GM12878 (cell line): ENCODE results near the gene LBHD1. TPM values are rescaled to one million over a fixed set of nuclear protein-coding genes. Genes with fewer than 3 reads are reported as not detected.

Experiments
- ATAC-seq: fragments of 200-7000 bp; cut with Tn5 transposase; 3 replicates; pipeline ENCODE4 v1.9.1; 2020; ENCODE audit warnings: mild to moderate bottlenecking, moderate library complexity
- BruUV-seq: library from RNA; stranded (reverse); fragments of 400-500 nt; replicated peaks from 2 replicates; lab custom pipeline; 2021; lab: Mats Ljungman, UMichigan
- CTCF ChIA-PET: fragments of 300-600 bp; sonication (Branson Sonifier 250); formaldehyde crosslinking; extraction: SDS; loops from one replicate; lab custom pipeline; 2021; ENCODE audit warnings: inconsistent platforms; lab: Yijun Ruan, JAX
- POLR2A ChIA-PET: fragments of 350-600 bp; formaldehyde crosslinking; extraction: SDS; loops from one replicate; lab custom pipeline; 2021; ENCODE audit warnings: inconsistent platforms; lab: Charles Lee
- RAD21 ChIA-PET: fragments of 300-600 bp; sonication (Branson Sonifier 250); formaldehyde crosslinking; loops from one replicate; lab custom pipeline; 2023; ENCODE audit warnings: antibody characterized with exemption; ENCODE audit not compliant: unreplicated experiment; lab: Charles Lee
- SMC1A ChIA-PET: fragments of 300-600 bp; sonication (Branson Sonifier 250); formaldehyde crosslinking; loops from one replicate; lab custom pipeline; 2023; ENCODE audit not compliant: unreplicated experiment, uncharacterized antibody; lab: Charles Lee
- DNase-seq: peaks from one replicate; pipeline ENCODE4 v3.0.0-alpha.2; 2011; ENCODE audit warnings: low read depth, low spot score
- FAIRE-seq: peaks from 3 replicates; lab custom pipeline; 2011; peaks lifted over from hg19 to GRCh38; lab: Jason Lieb, UNC
- H2AFZ ChIP-seq: 2 replicates; pipeline ENCODE4 v1.6.0; 2011; ENCODE audit warnings: low read depth, low read length, control low read depth; ENCODE audit not compliant: control insufficient read depth
- H3K27ac ChIP-seq: 2 replicates; pipeline ENCODE4 v1.5.1; 2011; ENCODE audit warnings: control low read depth; ENCODE audit not compliant: control insufficient read depth, insufficient read depth
- H3K27me3 ChIP-seq, 2 experiments: replicated peaks in 1 of 2; 2 replicates each; pipeline versions ENCODE4 v1.6.0 to v1.6.1; 2011; ENCODE audit warnings: low read length in 1 of 2; ENCODE audit not compliant: control insufficient read depth in 2 of 2, insufficient read depth in 2 of 2
- H3K36me3 ChIP-seq, 2 experiments: 2 replicates each; pipeline ENCODE4 v1.5.1; 2011; ENCODE audit warnings: low read length in 1 of 2; ENCODE audit not compliant: control insufficient read depth in 2 of 2, insufficient read depth in 2 of 2
- H3K4me1 ChIP-seq: 2 replicates; pipeline ENCODE4 v1.6.1; 2011; ENCODE audit warnings: mild to moderate bottlenecking, low read length, moderate library complexity, mixed read lengths; ENCODE audit not compliant: control insufficient read depth, insufficient read depth
- H3K4me2 ChIP-seq: 2 replicates; pipeline ENCODE4 v1.6.0; 2011; ENCODE audit warnings: control low read depth; ENCODE audit not compliant: control insufficient read depth, insufficient read depth
- H3K4me3 ChIP-seq: fragments of 200-600 bp; sonication (generic); 2 replicates; pipeline ENCODE4 v1.5.1; 2016
- H3K79me2 ChIP-seq: 2 replicates; pipeline ENCODE4 v1.6.0; 2011; ENCODE audit warnings: low read length; ENCODE audit not compliant: control insufficient read depth, insufficient read depth
- H3K9ac ChIP-seq: 2 replicates; pipeline ENCODE4 v1.8.0; 2011; ENCODE audit warnings: low read length, control low read depth, mixed read lengths; ENCODE audit not compliant: control insufficient read depth, insufficient read depth
- H3K9me3 ChIP-seq: replicated peaks from 3 replicates; pipeline ENCODE4 v1.5.1; 2011; ENCODE audit warnings: mild to moderate bottlenecking, low read length; ENCODE audit not compliant: control insufficient read depth, insufficient read depth
- H4K20me1 ChIP-seq: 2 replicates; pipeline ENCODE4 v1.6.0; 2011; ENCODE audit not compliant: control insufficient read depth, insufficient read depth
- BCL11A ChIP-seq: IDR thresholded peaks from 2 replicates; pipeline ENCODE4 v1.6.1; 2011; ENCODE audit warnings: low read depth, low read length
- CREM ChIP-seq: IDR thresholded peaks from 2 replicates; pipeline ENCODE4 v1.6.1; 2014; ENCODE audit warnings: antibody characterized with exemption, low read depth
- EGR1 ChIP-seq, 2 experiments: IDR thresholded peaks; 1 replicate in 1 of 2; 2 replicates in 1 of 2; pipeline ENCODE4 v1.6.1; 2011 to 2012; ENCODE audit warnings: low read depth in 2 of 2, low read length in 2 of 2, borderline replicate concordance in 1 of 2, mild to moderate bottlenecking in 1 of 2, moderate library complexity in 1 of 2
- HSF1 ChIP-seq: fragments of 150-350 bp; IDR thresholded peaks from 2 replicates; pipeline ENCODE4 v1.6.1; 2014; ENCODE audit warnings: mild to moderate bottlenecking, low read depth, low read length
- POLR2A ChIP-seq: IDR thresholded peaks from 2 replicates; pipeline ENCODE4 v1.6.1; 2011; ENCODE audit warnings: low read depth, mild to moderate bottlenecking, low read length
- RAD21 ChIP-seq: IDR thresholded peaks from 2 replicates; pipeline ENCODE4 v1.6.1; 2011; ENCODE audit warnings: mild to moderate bottlenecking, low read depth, low read length, moderate library complexity; ENCODE audit not compliant: insufficient read depth
- RELB ChIP-seq: fragments of 450-650 bp; IDR thresholded peaks from 2 replicates; pipeline ENCODE4 v1.6.1; 2017; ENCODE audit warnings: low read depth, mild to moderate bottlenecking, moderate library complexity
- SREBF2 ChIP-seq: IDR thresholded peaks from 2 replicates; pipeline ENCODE4 v1.6.1; 2012; ENCODE audit warnings: mild to moderate bottlenecking, low read length
- STAT3 ChIP-seq: IDR thresholded peaks from 2 replicates; pipeline ENCODE4 v1.6.1; 2011; ENCODE audit warnings: low read depth, low read length, improper control_type of control experiment
- ZNF217 ChIP-seq: fragments of 450-650 bp; IDR thresholded peaks from 2 replicates; pipeline ENCODE4 v1.6.1; 2017; ENCODE audit warnings: antibody characterized with exemption, mild to moderate bottlenecking
- WGBS: methylation state at CpG from one replicate; pipeline ENCODE4 v1.1.6; 2016; ENCODE audit warnings: low lambda C conversion rate; ENCODE audit not compliant: insufficient replicate concordance, insufficient coverage; ENCODE audit errors: missing lambda C conversion rate; 5-methylcytosine and 5-hydroxymethylcytosine counted together
- in situ Hi-C: fragments of 300-500 bp; cut with MboI; formaldehyde crosslinking; loops from 9 replicates; pipeline ENCODE4 v1.14.3; 2018; ENCODE audit warnings: mixed read lengths
- intact Hi-C: fragments of 100-400 bp; cut with micrococcal nuclease; formaldehyde crosslinking; loops from one replicate; pipeline ENCODE4 v1.14.2; 2022; ENCODE audit not compliant: unreplicated experiment
- polyA plus RNA-seq, 11 experiments: library from polyadenylated mRNA; depleted of rRNA in 4 of 11; unstranded in 6 of 11; stranded (reverse) in 5 of 11; fragments of >200 nt; fragmentation: Nextera tagmentation in 4 of 11; fragmentation: Illumina TruSeq in 1 of 11; extraction: Ambion mirVana in 4 of 11; extraction: Trizol in 1 of 11; gene quantifications; 1 replicate in 1 of 11; 2 replicates in 10 of 11; pipeline versions ENCODE4 v1.2.1 to v1.2.3, GENCODE V29; 2011 to 2016; ENCODE audit warnings: inconsistent platforms in 2 of 11, missing spikeins in 2 of 11, low read depth in 1 of 11
- total RNA-seq, 4 experiments: library from RNA; depleted of rRNA in 3 of 4; stranded (reverse); fragments of >200 nt in 3 of 4; fragmentation: Illumina TruSeq in 1 of 4; extraction: Trizol in 1 of 4; gene quantifications; 2 replicates each; pipeline versions ENCODE4 v1.2.1 to v1.2.3, GENCODE V29; 2013 to 2021

Gene LBHD1
- total and polyA plus RNA-seq, 10 of the 15 experiments (the other 5 are each of a cell fraction or from before 2014, with no cell fraction given): 0.79 to 12.0 (median 7.6) TPM

GRCh38 chr11:62677714-62678113 lies 5.6 kb upstream of the LBHD1 start (continued):
- TF ChIP-seq SREBF2 (no peak), RAD21 (no peak), EGR1 (IDR thresholded peaks at IDR 0.05; ENCODE audit: borderline replicate concordance in 1 of 2, low read depth in 2 of 2, low read length in 2 of 2) (no peak), HSF1 (no peak)

GRCh38 chr11:62677156-62677555 lies 5.1 kb upstream of the LBHD1 start:
- TF ChIP-seq RELB (no peak), BCL11A (no peak), ZNF217 (no peak), STAT3 (no peak), HSF1 (no peak), CREM (no peak), POLR2A (no peak)
- intact Hi-C loops: no loop called here
- ChIA-PET CTCF (interaction anchor here (0.9 to 1.9 kb wide), 6 partner anchors 10 to 287 kb away, joined by 3 to 5 read pairs (median 4); partner anchors contain the start of gene TUT1), SMC1A (interaction anchor here (0.6 to 1.4 kb wide), 2 partner anchors 10 to 233 kb away, joined by 3 read pairs; no protein-coding TSS in a partner anchor), RAD21 (interaction anchor here (1.1 kb wide), 1 partner anchor 17 kb away, joined by 3 read pairs; no protein-coding TSS in a partner anchor), POLR2A (interaction anchor here (1.0 to 16.2 kb wide), 5 partner anchors 12 to 86 kb away, joined by 3 to 295 read pairs (median 5); partner anchors contain the start of genes B3GAT3, C11orf98, CSKMT and GANAB)
- Histone ChIP-seq H3K27ac (no peak overlapping the region), H3K9ac (no peak overlapping the region), H3K27me3 (no peaks in the 10 kb centered on the region), H3K36me3 (peaks cover 0 to 10% of the 10 kb centered on the region in 2 experiments; a peak in 1 of 4 replicates), H4K20me1 (no peaks in the 10 kb centered on the region; the same call in 1 of the 2 replicates), H3K4me2 (no peak overlapping the region), H2AFZ (no peak overlapping the region), H3K4me3 (no peak overlapping the region), H3K79me2 (peaks cover 30% of the 10 kb centered on the region), H3K9me3 (no peaks in the 10 kb centered on the region), H3K4me1 (peaks cover 18% of the 10 kb centered on the region)
- BruUV-seq: no TSS peak
- WGBS: 89% methylated on average over 6 of the region's 6 CpGs
- FAIRE-seq: no peak
- in situ Hi-C loops: no loop called here
- ATAC-seq: no peak
- DNase-seq: no peak
